GM12874 (cell line): ENCODE measurements around the gene TMEM17.

Experiments used
- CTCF ChIP-seq: IDR thresholded peaks from 2 replicates; pipeline ENCODE4 v1.5.1; 2011; ENCODE audit warnings: low read depth, mild to moderate bottlenecking, control low read depth, low read length, moderate library complexity; ENCODE audit not compliant: insufficient read depth

The TMEM17 gene

GRCh38 chr2:62477573-62477972 lies 28.4 kb downstream of the TMEM17 start:
- TF ChIP-seq CTCF, result no peak

DNA sequence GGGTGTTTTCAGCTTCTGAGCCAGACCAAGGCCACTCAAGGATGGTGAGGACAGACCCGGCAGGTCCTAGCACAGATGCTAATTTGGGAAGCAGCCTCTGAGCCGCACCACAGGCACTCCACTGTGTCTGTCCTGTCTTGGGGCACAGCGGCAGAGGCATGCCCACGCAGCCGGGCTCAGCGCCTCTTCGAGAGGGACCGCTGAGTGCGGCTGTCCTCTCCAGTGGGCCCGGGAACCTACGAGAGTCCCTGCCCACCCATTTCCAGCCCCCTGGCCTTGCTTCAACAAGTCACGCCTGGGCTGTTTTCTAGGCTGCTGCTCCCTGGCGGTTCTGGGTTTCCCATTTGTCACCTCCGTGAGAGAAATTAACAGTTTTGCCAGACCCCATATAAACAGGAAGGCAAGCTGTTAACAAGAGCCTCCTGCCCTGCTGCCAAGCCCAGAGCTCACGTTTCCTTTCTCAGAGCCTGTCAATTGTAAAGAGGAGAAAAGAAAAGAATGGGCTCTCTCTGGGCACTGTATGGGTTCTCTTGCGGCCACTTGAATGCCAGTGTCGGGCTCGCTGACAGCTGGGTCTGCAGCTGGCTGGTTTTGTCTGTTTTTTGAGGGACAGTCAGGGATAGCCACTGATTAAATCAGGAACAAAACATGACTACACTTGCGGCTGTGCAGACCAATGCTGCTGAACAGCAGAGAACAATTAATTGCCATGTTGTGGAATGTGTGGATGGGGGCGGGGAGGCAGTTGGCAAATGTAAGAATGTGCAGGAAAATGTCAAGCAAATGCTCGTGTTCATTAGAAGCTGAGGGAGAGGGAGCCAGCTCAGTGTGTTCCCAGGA lies 30.6 kb downstream of the TMEM17 start:
- no peak for TF ChIP-seq CTCF

GRCh38 chr2:62474176-62474575 lies 31.8 kb downstream of the TMEM17 start:
- TF ChIP-seq CTCF, result no peak

DNA sequence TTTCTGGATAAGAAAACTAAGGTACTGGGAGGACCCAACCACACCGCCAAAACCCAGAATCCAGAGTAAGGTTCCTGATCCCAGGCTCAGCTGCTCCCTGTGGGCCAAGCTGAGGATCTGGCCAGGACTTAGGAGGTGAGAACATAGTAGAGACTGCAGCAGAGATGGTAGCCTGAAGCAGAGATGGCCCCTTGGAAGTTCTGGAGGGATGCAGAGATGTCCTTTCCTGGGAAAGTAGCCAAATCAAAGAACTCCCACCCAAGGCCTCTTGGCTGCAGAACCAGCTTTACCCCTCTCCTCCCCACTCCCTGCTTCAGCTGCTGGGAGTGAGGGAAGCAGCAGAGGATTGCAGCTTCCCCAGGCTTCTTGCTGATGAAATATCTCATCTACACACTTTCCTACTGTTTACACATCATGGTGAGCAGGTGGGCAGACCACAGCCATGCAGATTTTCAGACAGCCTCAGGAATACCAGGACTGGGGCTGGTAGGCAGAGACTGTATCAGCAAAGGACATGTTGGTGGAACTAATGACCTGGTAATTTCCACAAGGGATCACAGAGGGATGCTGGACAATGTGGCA lies 32.7 kb downstream of the TMEM17 start:
- no peak for TF ChIP-seq CTCF

GRCh38 chr2:62472312-62472711 lies 33.7 kb downstream of the TMEM17 start:
- TF ChIP-seq CTCF, result no peak

DNA sequence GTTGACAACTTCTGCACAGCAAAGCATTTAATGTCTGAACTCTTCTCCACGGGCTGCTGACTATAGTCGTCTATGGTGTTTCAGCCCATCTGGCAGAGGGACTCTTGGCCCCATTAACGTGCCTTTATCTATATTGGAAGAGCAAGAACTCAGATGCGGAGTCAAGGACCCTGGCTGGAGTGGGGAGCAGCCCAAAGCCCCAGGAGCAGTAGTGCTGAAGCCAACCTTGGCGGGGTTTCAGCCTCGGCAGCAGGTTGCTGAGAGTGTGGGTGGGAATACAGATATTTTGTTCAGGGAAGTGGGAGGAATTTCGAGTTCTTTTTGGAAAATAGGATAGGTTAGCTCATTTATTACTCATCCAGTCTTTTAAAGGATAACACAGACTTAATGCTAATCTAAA lies 34.2 kb downstream of the TMEM17 start:
- no peak for TF ChIP-seq CTCF

DNA sequence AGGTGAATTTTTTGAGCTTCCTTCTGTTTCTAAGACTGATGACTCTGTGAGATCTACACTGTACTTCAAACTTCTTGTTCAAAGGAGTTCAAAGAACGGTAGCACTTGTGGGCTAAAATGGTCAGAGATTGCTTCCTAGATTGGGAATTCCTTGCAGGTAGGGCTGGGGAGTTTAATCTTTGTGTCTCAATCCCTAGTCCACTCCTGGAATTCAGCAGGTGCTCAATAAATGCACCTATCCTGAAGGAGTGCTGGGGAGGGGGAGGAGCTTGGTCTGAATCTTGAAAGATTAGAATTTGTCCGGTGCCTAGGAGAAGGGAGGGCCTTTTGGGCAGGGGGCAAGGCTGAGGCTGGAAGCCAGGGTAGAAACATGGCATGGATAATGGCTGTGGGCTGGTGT lies 34.6 kb downstream of the TMEM17 start:
- no peak for TF ChIP-seq CTCF
